Esophagus (tissue), 2 donors: Measurements from ENCODE around the gene YAP1. TPM values are rescaled to one million over a fixed set of nuclear protein-coding genes. Genes with fewer than 3 reads are reported as not detected.
A peak's percentile ranks its signal among the peaks of the same experiment; 100 is the strongest.

Source experiments
- H3K27ac ChIP-seq, 2 donors: one replicate each; pipeline ENCODE4 v1.5.1; 2013; ENCODE audit warnings: low read depth in 2 of 2, mild to moderate bottlenecking in 2 of 2, inconsistent platforms in 1 of 2, low read length in 1 of 2, moderate library complexity in 1 of 2
- H3K27me3 ChIP-seq, 2 donors: one replicate each; pipeline ENCODE4 v1.6.1; 2013; ENCODE audit warnings: low read length in 2 of 2, control low read depth in 1 of 2, mild to moderate bottlenecking in 1 of 2; ENCODE audit not compliant: insufficient read depth in 2 of 2, control insufficient read depth in 1 of 2
- H3K36me3 ChIP-seq, 2 donors: one replicate each; pipeline ENCODE4 v1.6.1; 2013; ENCODE audit warnings: low read length in 1 of 2; ENCODE audit not compliant: control insufficient read depth in 2 of 2, insufficient read depth in 2 of 2
- H3K4me1 ChIP-seq, 2 donors: one replicate each; pipeline ENCODE4 v1.6.1; 2013; ENCODE audit warnings: low read length in 1 of 2; ENCODE audit not compliant: control insufficient read depth in 2 of 2, insufficient read depth in 2 of 2
- H3K4me3 ChIP-seq, 2 donors: one replicate each; pipeline ENCODE4 v1.5.1; 2013; ENCODE audit warnings: low read length in 2 of 2, mild to moderate bottlenecking in 2 of 2, low read depth in 1 of 2, moderate library complexity in 1 of 2
- H3K9me3 ChIP-seq, 2 donors: one replicate each; pipeline ENCODE4 v1.6.1; 2013; ENCODE audit warnings: mild to moderate bottlenecking in 2 of 2, low read depth in 1 of 2, low read length in 1 of 2, moderate library complexity in 1 of 2; ENCODE audit not compliant: control insufficient read depth in 2 of 2, insufficient read depth in 1 of 2
- whole genome bisulfite sequencing, 2 donors: extraction: QIAGEN DNeasy Blood & Tissue Kit; methylation state at CpG; one replicate each; pipeline ENCODE4 v1.1.7; 2013; 5-methylcytosine and 5-hydroxymethylcytosine counted together
- polyA plus RNA-seq, 2 donors: library from polyadenylated mRNA; stranded (reverse); fragments of 200-250 nt; gene quantifications; one replicate each; pipeline ENCODE4 v1.2.3, GENCODE V29; 2013
- donor health status: healthy with polysubstance abuse.
- donor health status: Bipolar disorder and iron deficiency.

Gene YAP1
- polyA plus RNA-seq, 2 donors, result 30.6 to 39.5 TPM

- no peaks in the 10 kb centered on the region for H3K9me3 ChIP-seq
- 33% methylated on average over 2 of the region's 2 CpGs for WGBS, 2 donors
- H3K27ac ChIP-seq, result no peak overlapping the region
- H3K36me3 ChIP-seq, result no peaks in the 10 kb centered on the region
- H3K27me3 ChIP-seq, result no peaks in the 10 kb centered on the region
- H3K4me1 ChIP-seq, result peaks cover 0 to 3% of the 10 kb centered on the region in 2 donors
- no peak overlapping the region for H3K4me3 ChIP-seq
These were observed 130.3 kb downstream of the YAP1 start for GRCh38 chr11:102240502-102240901.

GRCh38 chr11:102241026-102241425 is 130.8 kb downstream of the YAP1 start:
- Histone ChIP-seq H3K4me1 (peaks cover 0 to 3% of the 10 kb centered on the region in 2 donors), H3K9me3 (no peaks in the 10 kb centered on the region), H3K36me3 (no peaks in the 10 kb centered on the region), H3K4me3 (no peak overlapping the region), H3K27me3 (no peaks in the 10 kb centered on the region), H3K27ac (no peak overlapping the region)
- WGBS, 2 donors, result 52 to 59% methylated on average over 1 of the region's 1 CpG

- Histone ChIP-seq H3K4me1 (peaks cover 0 to 3% of the 10 kb centered on the region in 2 donors), H3K36me3 (no peaks in the 10 kb centered on the region), H3K9me3 (no peaks in the 10 kb centered on the region), H3K4me3 (no peak overlapping the region), H3K27ac (no peak overlapping the region), H3K27me3 (no peaks in the 10 kb centered on the region)
- WGBS, 2 donors, result 93% methylated on average over 2 of the region's 2 CpGs
These were observed 133.2 kb downstream of the YAP1 start for GRCh38 chr11:102243399-102243884.

- H3K4me1 ChIP-seq, result peaks cover 0 to 3% of the 10 kb centered on the region in 2 donors
- no peaks in the 10 kb centered on the region for H3K9me3 ChIP-seq
- WGBS, 2 donors, result 60 to 64% methylated on average over 5 of the region's 5 CpGs
- no peaks in the 10 kb centered on the region for H3K36me3 ChIP-seq
- H3K4me3 ChIP-seq, result no peak overlapping the region
- H3K27ac ChIP-seq, result peak overlapping the region in 1 of 2 donors; percentile 52
- H3K27me3 ChIP-seq, result no peaks in the 10 kb centered on the region
These were observed 134.6 kb downstream of the YAP1 start for GRCh38 chr11:102244681-102245409.

GRCh38 chr11:102251423-102251822 is 141.2 kb downstream of the YAP1 start:
- Histone ChIP-seq H3K4me3 (no peak overlapping the region), H3K36me3 (no peaks in the 10 kb centered on the region), H3K9me3 (no peaks in the 10 kb centered on the region), H3K4me1 (peaks cover 0 to 1% of the 10 kb centered on the region in 2 donors), H3K27me3 (no peaks in the 10 kb centered on the region), H3K27ac (no peak overlapping the region)
- 93 to 96% methylated on average over 2 of the region's 2 CpGs for WGBS, 2 donors

GRCh38 chr11:102252339-102252891 is 142.2 kb downstream of the YAP1 start:
- Histone ChIP-seq H3K9me3 (no peaks in the 10 kb centered on the region), H3K27ac (peak overlapping the region in 1 of 2 donors; percentile 28), H3K4me3 (no peak overlapping the region), H3K4me1 (peaks cover 0 to 1% of the 10 kb centered on the region in 2 donors), H3K36me3 (no peaks in the 10 kb centered on the region), H3K27me3 (no peaks in the 10 kb centered on the region)
- 81 to 84% methylated on average over 6 of the region's 6 CpGs for WGBS, 2 donors

GRCh38 chr11:102253020-102253715 is 142.9 kb downstream of the YAP1 start:
- 22 to 24% methylated on average over 3 of the region's 3 CpGs for WGBS, 2 donors
- Histone ChIP-seq H3K36me3 (no peaks in the 10 kb centered on the region), H3K27ac (peak overlapping the region; percentile 68 to 73), H3K4me3 (no peak overlapping the region), H3K27me3 (no peaks in the 10 kb centered on the region), H3K9me3 (no peaks in the 10 kb centered on the region), H3K4me1 (peaks cover 0 to 1% of the 10 kb centered on the region in 2 donors)

- WGBS, 2 donors, result 84 to 86% methylated on average over 5 of the region's 5 CpGs
- Histone ChIP-seq H3K4me1 (peaks cover 0 to 1% of the 10 kb centered on the region in 2 donors), H3K36me3 (no peaks in the 10 kb centered on the region), H3K27ac (peak overlapping the region; percentile 73 to 84), H3K27me3 (no peaks in the 10 kb centered on the region), H3K9me3 (no peaks in the 10 kb centered on the region), H3K4me3 (no peak overlapping the region)
These were observed 143.8 kb downstream of the YAP1 start for GRCh38 chr11:102254047-102254446.

- 47 to 69% methylated on average over 4 of the region's 4 CpGs for WGBS, 2 donors
- Histone ChIP-seq H3K27ac (peak overlapping the region; percentile 33 to 77), H3K4me3 (no peak overlapping the region), H3K27me3 (no peaks in the 10 kb centered on the region), H3K9me3 (no peaks in the 10 kb centered on the region), H3K36me3 (no peaks in the 10 kb centered on the region), H3K4me1 (peaks cover 0 to 1% of the 10 kb centered on the region in 2 donors)
These were observed 146.0 kb downstream of the YAP1 start for GRCh38 chr11:102256251-102256650.
